Renal pelvis (tissue), 4 donors: Measurements from ENCODE around the gene SCYGR3. TPM values are rescaled to one million over a fixed set of nuclear protein-coding genes. Genes with fewer than 3 reads are reported as not detected.

Source experiments
- DNase-seq: peaks from one replicate; pipeline ENCODE4 v3.0.0-alpha.2; 2013
- polyA plus RNA-seq, 3 donors: library from polyadenylated mRNA; unstranded; fragments of 120-200 nt; gene quantifications; one replicate each; pipeline ENCODE4 v1.2.1, GENCODE V29; 2013; ENCODE audit not compliant: insufficient read length in 3 of 3

SCYGR3 gene
- polyA plus RNA-seq, 3 donors: not detected

DNA sequence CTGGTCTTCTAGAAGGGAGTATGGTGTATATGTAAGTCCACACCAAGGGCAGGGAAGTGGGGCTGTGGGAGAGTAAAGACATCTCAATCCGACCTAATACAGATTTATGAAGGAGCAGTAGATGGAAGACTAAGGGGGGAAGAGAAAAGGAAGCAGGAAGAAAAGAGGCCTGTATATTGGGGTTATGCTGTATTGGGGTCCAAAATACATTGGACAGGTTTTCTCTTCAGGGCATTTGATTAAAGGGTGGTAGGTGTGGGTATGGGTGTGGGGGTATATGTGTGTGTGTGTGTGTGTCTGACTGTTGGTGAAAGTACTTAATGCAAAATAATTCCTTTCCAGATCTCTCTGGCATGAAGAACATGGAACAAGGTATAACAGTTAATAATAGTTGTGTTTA, 49.6 kb downstream of the SCYGR3 start:
- no peak for DNase-seq

Other genes starting within 250 kb of the SCYGR3 start
- under 1 TPM; 0.11 to 0.16 (median 0.16) TPM for gene TM4SF20, start 235.5 kb downstream of the SCYGR3 start, polyA plus RNA-seq
- gene SCYGR1, start 226.9 kb downstream of the SCYGR3 start, polyA plus RNA-seq: not detected
- gene AGFG1, start 142.7 kb downstream of the SCYGR3 start, polyA plus RNA-seq: 10 to 100 TPM; 68.5 to 78.6 (median 71.1) TPM
- not detected for gene SCYGR2, start 15.9 kb downstream of the SCYGR3 start, polyA plus RNA-seq
- under 1 TPM in 1 of 3 donors, not detected in 2; 0.09 TPM for gene SCYGR4, start 2.7 kb upstream of the SCYGR3 start, polyA plus RNA-seq
- not detected for gene SCYGR5, start 52.0 kb upstream of the SCYGR3 start, polyA plus RNA-seq
- gene SLC19A3, start 103.2 kb upstream of the SCYGR3 start, polyA plus RNA-seq: 10 to 100 TPM in 2 of 3 donors, 1 to 10 TPM in 1; 7.4 to 11.6 (median 10.6) TPM
- gene SCYGR6, start 109.9 kb upstream of the SCYGR3 start, polyA plus RNA-seq: not detected
- not detected for gene SCYGR7, start 113.5 kb upstream of the SCYGR3 start, polyA plus RNA-seq
- gene SCYGR8, start 131.1 kb upstream of the SCYGR3 start, polyA plus RNA-seq: not detected
- gene CCL20, start 199.0 kb upstream of the SCYGR3 start, polyA plus RNA-seq: under 1 TPM in 2 of 3 donors, not detected in 1; 0.60 to 0.66 TPM